Stimulated activated CD8-positive, alpha-beta memory T cell treated with anti-CD3 and anti-CD28 coated beads, Interleukin-12 subunit alpha, Interleukin-12 subunit beta, amount 100 ng/mL, for 24 hours (primary cell): ENCODE measurements around the gene TPST1.
"Not testable (repeated sequence)": the region's sequence is repeated elsewhere in the genome, so short reads cannot be mapped to it uniquely, and the experiment has no call there.

Experiments used
- DNase-seq: peaks from one replicate; pipeline ENCODE4 v3.0.0-alpha.2; 2020; ENCODE audit errors: extremely low read depth

Gene TPST1

DNA sequence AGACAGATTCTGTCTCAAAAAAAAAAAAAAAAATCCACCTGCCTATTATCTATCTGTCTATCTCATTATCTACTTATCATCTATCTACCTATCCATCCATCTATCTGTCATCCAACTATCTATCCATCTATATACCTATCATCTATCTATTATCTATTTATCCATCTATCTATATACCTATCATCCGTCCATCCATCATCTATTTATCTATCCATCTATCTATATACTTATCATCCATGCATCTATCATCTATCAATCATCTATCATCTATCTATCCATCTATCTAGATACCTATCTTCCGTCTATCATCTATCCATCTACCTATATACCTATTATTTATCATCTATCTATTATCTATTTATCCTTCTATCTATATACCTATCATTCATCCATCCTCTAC is 16.5 kb upstream of the TPST1 start:
- no peak for DNase-seq

DNA sequence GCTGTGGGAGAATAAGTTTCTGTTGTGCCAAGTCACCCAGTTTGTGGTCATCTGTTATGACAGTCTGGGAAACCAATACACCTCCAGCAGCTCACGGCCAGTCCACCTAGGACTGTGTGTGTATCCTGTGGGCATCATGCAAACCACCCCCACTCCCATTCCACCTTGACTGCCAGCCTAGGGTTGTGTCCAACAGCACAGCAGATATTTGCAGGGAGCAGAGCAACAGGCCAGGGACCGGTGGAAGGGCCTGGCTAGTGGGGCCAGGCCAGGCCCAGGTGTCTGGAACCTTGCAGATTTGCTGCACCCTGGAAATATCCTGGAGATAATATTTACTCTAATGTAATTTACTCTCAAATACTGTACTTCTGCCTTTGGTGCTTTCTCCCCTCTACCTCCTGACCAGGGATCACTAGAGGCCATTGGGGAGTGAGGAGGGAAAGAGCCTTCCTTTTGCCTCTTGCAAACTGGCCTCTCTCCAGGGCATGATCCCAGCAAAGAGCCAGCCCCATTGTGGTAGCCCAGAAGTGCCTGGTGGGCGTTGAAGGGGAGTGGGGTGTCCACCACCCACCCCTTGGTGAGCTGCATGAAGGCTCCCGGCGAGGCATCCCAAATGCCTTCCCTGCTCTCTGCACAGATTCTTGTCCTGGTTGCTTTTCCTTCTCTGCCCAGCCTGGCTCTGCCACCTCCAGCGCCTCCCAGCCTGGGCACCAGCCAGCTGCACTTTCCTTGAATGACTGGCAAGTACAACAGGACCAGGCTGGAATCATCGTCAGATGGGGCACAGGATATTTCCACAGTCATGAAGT is 15.2 kb upstream of the TPST1 start:
- no peak for DNase-seq

- no peak for DNase-seq
These were observed 14.7 kb upstream of the TPST1 start for GRCh38 chr7:66190504-66190857.

GRCh38 chr7:66193146-66193725 is 11.9 kb upstream of the TPST1 start:
- DNase-seq = no peak

- no peak for DNase-seq
These were observed 6.7 kb upstream of the TPST1 start for GRCh38 chr7:66198469-66198868.

DNA sequence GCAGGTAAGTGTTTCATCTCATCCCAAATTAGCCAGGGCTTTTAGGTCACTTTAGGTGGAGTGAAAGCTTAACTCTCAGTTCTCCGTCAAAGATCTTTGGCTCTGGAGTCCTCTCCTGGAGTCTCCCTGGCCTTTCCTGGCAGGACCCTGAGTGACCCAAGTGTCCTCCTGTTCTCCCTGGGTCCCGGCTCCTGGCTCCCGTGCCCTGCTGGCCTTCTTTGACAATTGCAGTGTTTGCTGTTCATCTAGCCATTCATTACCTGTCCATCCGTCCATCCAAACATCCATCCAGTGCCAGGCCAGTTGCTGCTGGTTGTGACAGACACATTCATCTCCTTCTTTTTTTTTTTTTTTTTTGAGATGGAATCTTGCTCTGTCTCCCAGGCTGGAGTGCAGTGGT is 6.2 kb upstream of the TPST1 start:
- DNase-seq = no peak

DNA sequence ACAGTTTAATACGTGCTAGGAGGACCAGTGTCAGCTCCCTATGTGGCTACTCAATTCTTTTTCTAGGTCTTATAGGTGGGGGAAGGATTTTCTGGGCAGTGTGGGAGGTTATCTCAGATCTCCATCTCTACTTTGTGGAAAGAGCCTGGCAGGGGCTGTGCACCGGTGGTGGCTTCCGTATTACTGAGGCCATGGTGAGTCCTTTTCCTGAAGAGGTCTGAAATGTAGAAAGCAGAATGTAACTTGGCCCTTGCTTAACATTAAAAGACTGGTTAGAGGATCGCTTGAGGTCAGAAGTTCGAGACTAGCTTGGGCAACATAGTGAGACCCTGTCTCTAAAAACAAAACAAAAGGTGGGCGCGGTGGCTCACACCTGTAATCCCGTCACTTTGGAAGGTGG is 2.7 kb upstream of the TPST1 start:
- DNase-seq = no peak

DNA sequence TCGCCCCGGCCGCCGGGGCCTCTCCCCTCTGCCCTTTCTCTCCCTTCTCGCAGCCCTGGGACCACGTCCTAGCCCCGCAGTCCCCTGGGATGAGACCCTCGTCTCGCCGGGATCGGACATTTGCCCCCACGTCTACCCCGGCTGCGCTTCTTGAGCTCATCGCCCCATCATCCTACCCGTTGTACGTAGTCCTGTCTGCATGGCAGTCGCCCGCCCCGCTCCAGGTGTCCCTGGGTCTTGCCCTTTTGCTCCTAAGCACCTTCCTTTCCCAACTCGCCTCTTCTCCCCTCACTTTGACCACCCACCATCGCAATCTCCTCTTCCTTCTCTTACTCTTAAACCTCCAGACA is 582 bp downstream of the TPST1 start:
- no peak for DNase-seq

DNA sequence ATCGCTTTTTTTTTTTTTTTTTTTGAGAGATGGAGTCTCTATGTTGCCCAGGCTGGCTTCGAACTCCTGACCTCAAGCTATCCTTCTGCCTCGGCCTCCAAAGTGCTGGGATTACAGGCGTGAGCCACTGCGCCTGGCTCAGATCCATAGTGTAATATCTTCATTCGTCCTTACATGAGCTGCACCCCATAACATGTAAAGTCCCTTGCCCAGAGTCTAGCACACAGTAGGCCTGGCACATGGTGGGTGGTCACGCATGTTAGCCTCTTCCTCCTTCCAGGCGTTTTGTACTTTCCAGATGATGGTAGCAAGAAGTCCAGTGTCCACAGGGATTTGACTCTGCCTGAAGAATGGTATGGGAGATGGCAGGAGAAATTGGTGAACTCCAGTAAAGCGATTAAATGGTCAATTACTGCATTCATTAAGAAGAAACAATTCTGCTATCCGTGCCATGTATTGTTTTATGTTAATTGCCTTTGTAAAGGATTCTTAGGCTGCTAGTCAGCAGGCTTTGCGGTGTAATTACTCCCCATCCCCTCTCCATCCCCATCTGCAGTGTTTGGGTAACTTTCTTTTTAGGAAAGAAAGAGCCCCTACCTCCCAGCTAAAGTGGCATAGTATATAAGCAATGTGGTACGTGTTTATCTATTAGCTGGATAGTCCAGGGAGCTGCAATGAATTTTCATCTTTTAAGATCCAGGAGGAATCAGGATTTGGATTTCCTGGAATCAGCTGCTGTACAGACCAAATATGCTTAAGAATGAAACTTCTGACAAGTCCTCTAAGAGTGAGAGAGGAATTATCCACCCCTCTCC is 1.2 kb downstream of the TPST1 start:
- DNase-seq = no peak

- DNase-seq = no peak
These were observed 1.8 kb downstream of the TPST1 start for GRCh38 chr7:66206934-66207240.

- no peak for DNase-seq
These were observed 2.4 kb downstream of the TPST1 start for GRCh38 chr7:66207540-66207939.

- DNase-seq = no peak
These were observed 6.3 kb downstream of the TPST1 start for GRCh38 chr7:66211429-66211828.

- DNase-seq = no peak
These were observed 8.5 kb downstream of the TPST1 start for GRCh38 chr7:66213637-66214036.

DNA sequence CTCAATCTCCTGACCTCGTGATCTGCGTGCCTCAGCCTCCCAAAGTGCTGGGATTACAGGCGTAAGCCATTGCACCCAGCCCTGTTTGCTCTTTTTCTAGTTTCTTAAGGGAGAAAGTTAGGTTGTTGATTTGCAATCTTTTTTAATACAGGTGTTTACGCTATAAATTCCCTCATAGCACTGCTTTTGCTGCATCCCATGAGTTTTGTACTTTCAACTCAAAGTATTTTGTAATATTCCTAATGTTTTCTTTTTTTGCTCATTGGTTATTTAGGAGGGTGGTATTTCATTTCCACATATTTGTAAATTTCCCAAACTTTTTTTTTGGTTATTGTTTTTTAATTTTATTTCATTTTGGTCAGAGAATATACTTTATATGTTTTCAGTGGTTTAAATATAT is 11.6 kb downstream of the TPST1 start:
- no peak for DNase-seq

DNA sequence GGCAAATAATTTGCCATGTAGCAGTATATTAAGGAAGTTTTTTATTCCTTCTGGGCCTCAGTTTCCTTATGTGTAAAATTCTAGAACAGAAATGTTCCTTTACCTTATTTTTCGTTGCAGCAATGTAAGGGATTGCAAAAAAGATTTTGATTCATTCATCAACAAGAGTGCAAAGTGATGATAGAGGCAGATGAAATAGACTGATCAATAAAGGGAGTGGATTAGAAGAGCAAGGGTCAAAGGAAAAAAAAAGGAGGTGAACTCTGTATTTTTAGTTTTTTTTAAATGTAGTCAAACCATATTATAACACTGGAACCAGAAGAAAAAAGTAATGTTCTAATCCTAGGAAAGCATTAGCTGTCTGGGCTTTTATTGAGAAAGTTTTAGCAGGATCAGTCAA is 14.7 kb downstream of the TPST1 start:
- no peak for DNase-seq

DNA sequence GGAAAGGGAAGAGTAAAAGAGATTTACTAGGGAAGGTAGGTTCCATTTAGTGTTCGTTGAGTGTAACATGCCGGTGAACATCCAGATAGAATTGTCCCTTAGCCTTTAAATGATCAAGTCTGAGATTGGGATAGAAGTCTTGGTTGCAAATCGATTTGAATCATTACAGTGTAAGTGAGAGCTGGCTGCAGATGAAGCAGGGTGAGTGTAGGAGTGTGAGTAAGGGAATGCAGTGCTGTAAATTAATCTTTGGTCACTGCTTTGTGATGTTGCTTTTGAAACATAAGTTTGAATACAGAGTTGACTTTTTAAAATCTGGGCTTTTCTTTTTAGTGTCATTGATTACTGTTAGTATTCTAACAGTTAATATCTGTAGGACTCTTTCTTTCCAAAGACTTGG is 16.3 kb downstream of the TPST1 start:
- DNase-seq = no peak

DNA sequence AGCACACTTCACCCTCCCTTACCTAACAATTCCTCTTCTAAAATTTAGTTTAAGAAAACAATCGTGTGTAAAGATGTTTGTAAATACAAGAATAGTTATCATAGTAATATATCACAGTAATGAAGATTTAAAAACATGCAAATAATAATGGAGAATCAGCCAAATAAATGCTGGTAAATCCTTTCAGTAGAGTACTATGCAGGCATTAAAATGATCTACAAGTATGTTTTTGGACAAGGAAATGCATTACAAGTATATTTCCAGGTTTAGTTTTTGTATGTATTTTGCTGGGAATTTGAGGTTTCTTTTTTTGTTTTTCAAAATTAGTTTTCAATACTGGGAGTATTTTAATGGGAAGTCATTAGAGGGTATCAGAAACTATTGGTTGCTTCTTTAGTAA is 22.7 kb downstream of the TPST1 start:
- DNase-seq = no peak

- DNase-seq = not testable (repeated sequence)
These were observed 26.4 kb downstream of the TPST1 start for GRCh38 chr7:66231326-66232216.

- DNase-seq = no peak
These were observed 28.5 kb downstream of the TPST1 start for GRCh38 chr7:66233638-66234037.

GRCh38 chr7:66236713-66237303 is 31.7 kb downstream of the TPST1 start:
- DNase-seq = no peak

DNA sequence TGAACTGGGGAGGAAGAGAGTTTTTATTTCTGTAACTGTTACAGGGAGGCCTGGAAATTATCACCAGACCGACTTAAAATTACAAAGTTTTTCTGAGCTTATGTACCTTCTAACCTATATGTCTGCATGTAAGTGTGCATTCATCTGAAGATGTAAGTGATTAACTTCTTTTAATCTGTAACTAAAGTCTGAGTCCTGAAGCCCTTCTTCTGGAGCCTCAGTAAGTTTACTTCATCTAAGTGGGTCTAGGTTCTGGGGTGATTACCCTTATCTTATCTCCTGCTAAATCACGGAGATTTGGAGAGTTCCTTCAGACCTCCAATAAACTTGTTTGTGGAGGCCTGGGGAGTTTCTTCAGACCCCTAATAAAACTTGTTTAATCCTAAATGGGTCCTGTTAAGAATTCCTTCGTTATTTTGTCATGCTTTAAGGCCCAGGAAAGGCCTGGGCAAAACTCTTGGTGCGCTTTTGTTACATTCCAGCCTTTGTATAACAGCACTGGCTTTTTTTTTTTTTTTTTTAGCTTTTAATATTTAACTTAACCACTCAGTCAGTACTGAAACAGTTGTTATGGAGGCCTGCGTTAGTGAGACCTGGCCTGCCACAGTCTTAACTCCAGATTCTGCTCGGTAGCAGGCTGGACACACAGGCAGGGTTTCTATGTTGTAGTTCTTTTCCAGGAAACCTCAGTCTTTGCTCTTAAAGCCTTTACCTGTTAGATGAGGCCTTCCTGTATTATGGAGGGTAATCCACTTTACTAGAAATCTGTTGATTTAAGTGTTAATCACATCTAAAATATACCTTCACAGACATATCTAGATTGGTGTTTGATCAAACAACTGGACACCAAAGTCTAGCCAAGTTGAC is 33.0 kb downstream of the TPST1 start:
- no peak for DNase-seq
